DMS53 (cell line): Measurements from ENCODE around the gene ACVRL1.
A peak's percentile ranks its signal among the peaks of the same experiment; 100 is the strongest.

Source experiments
- DNase-seq: peaks from one replicate; lab custom pipeline; 2025; lab: John Stamatoyannopoulos, UW

ACVRL1 gene

DNA sequence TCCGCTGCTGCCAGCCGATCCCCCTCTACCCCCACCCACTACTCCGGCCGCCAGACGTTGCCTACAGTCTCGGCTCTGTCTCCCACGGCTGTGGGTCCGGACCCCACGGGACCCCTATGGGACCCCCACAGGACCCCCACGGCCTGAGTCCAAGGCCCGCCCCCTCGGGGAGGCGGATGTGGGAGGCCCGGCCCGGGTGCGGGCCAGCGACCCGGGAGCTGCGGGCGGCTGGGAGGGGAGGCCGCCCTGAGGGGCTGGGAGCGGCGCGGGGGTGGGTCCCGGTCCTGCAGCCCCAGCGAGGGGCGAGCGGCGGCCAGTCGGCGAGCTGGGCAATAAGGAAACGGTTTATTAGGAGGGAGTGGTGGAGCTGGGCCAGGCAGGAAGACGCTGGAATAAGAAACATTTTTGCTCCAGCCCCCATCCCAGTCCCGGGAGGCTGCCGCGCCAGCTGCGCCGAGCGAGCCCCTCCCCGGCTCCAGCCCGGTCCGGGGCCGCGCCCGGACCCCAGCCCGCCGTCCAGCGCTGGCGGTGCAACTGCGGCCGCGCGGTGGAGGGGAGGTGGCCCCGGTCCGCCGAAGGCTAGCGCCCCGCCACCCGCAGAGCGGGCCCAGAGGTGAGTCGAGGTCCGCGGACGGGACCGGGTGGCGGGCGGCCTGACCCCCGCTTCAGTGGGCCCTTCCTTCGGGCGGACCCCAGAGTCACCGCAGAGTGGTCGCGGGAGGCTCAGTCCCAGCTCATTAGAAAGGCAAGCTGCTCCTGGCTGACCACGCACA is at the start of gene ACVRL1:
Gene ACVRL1 (plus strand): TSS at position 422 of the 773 bp plus-strand sequence. CDS start 4,971 bp downstream, outside the sequence.
- DNase-seq = peak; percentile 34

DNA sequence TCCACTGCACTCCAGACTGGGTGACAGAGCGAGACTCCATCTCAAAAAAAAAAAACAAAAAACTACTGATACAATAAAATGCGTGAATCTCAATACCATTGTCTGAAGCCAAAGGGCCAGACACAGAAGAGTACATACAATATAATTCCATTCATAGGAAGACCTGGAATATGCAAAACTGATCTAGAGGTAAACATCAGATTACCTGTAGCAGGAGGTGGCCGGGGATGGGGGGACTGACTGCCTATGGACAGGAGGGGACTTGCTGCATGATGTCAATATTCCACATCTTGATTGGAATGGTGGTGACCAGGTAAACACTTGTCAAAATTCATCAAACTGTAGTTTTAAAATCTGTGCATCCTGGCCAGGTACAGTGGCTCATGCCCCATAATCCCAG is 46.3 kb upstream of the ACVRL1 start:
- no peak for DNase-seq

DNA sequence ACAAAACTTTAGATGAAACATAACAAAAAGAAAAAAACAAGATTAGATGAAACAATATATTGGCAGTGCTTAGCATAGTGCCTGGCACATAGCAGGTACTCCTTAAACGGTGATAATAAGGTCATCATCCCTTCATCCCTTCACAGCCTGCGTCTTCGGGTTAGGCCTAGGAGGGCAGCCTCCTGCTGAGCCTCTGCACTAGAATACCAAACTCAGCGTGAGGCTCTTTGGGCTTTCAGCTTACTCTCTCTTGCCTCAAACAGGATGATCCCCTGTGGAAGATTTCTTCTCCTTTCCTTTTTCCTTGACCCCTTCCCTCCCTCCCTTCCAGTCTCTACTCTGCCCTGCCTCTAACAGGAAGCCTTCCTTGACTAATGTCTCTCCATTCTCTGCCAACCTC is 44.4 kb upstream of the ACVRL1 start:
- peak; percentile 37 for DNase-seq

DNA sequence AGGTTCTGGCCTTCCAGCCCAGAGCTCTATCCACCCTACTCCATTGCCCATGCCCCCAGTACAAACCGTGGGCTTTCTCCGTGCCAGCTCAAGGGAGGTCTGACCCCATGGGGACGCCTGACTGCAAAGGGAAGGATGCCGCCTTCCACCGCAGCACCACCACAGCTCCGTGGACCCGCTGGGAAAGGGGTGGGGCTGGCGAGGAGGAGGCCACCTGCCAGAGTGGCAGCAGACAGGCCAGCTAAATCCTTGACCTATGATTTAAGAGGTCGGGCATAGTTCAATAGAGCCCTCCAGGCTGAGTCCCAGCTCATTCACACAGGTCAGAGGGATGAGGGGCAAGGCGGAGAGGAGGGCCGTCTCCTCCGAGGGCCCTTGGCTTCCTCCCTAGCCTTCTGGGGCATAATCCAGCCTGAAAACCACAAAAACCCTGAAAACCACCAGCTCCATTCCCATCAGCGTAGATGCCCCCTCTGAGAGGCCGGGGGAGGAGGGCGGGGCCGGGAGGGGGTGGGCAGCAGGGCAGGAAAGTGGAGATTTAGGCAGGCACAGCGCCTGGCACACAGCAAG is 43.9 kb upstream of the ACVRL1 start:
- DNase-seq = peak; percentile 53

DNA sequence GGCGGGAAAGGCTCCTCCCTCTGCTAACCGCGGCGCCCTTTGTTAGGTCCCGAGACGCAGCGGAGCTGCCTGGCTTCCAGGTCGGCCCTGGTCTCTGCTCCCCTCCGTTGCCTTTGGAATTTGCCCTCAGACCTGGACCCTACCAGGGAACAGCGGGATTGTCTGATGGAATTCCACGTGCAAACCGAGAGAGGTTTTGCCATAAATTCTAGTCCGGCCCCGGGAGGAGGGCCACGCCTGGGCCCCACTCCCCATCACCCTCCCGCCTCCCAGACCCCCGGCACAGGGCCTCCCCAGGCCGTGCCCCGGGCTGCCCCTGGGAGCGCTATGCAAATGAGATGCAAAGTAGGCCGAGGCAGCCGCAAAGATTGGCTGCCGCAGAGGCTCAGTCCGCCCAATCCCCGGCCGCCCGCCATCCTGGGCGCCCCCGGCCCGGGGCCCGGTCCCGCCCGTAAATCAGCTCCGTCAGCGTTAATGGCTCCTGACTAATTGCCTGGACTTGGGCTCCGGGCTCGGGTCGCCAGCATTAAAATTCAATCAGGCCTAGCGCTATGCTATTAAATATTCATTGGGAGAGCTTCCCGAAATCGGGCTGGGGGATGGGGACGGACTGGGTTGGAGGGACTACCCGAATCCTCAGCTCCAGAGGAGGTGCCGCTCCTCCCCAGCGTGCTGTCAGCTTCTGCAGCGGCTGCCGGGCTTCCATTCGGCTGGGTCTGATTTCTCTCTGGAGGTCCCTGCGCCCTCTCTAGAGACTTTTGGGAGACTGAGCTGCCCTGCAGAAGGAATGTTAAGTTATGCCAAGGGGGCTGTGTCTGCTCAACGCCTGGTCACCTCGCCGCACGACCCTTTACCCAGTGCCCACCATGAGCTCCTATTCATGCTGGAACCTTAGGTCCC is 43.1 kb upstream of the ACVRL1 start:
- peak; percentile 71 for DNase-seq

DNA sequence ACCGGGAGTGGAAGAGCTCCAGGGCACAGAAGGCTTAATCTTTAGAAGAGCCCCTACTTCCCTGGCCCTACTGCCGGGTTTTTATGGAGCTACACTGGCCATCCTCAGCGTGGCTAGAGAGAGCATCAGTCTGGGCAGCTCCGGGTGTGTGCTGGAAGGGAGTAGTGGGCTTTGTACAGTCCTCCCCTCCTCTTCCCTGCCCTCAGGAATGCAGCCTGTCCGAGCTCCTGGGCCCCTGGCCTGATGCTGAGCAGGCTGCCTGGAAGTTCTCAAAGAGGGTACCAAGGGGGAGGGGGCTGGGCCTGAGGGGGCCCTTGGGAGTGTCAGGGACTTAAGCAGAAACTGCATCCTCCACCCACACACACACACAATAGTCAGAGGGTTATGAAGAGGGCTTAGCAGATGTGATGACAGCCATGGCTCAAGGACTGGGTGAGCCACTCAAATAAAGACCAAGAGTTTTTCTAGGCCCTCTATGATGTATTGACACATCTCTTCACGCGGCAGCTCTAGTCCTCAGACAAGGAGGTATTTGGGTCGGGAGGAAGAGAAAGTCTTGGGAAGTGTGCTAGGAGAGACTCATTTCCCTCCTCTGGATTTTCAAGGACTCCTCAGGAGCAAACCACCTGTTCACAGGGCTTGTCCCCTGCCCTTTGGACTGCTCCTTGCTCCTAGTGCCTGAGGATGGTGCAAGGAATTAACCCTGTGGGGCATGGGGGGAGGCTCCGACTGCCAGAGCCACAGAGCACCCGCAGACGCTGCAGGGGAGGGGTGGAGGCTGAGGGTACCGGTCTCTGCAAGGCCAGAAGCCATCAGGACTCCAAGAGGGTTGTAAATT is 42.3 kb upstream of the ACVRL1 start:
- DNase-seq = peak; percentile 29

DNA sequence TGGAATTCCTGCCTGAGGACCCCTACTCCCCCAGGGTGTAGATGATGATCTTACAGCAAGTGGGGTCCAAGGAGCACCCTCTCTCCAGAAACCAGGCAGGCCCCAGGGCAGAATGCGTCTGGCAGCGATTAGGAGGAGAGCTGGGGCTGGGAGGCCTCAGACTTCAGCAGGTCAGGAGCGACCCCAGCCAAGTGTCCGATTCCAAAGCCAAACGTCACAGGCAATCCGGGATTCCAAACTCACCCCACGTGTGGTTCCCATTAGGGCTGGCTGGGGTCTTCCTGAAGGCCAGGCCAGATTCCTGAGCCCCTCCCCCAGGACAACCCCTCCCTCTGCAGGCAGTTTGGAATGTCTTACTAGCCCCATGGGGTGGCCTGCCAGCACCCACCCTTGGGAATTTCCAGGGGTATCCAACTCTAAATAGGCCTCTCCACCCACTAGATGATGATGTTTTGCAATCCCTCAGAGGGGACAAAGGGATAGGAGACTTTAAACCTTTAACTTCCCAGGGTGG is 41.5 kb upstream of the ACVRL1 start:
- DNase-seq = no peak

DNA sequence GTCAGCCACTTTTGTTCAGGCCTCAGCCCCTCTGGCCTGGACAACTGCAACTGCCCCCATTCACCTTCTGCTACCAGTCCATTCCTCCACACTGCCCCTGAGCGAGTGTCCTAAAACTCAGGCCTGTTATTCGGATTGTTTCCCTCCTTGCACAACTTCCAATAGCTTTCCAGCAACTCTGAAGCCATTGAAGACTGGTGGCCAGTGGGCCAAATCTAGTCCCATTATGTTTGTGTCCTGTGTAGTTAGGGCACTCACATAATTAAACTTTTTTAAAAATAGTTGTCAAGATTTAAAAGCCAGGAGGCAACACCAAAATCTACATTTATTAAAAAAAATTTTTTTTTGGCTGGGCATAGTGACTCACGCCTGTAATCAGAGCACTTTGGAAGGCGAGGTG is 41.0 kb upstream of the ACVRL1 start:
- DNase-seq = no peak

DNA sequence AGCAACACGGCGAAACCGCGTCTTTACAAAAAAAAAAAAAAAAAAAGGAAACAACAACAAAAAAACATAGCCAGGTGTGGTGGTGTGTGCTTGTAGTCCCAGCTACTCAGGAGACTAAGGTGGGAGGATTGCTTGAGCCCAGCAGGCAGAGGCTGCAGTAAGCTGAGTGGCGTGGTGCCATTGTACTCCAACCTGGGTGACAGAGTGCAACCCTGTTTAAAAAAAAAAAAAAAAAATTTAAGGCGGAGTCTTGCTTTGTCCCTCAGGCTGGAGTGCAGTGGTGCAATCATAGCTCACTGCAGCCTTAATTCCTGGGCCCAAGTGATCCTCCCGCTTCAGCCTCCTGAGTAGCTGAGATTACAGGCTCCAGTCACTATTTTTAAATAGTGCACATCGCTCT is 40.5 kb upstream of the ACVRL1 start:
- peak; percentile 50 for DNase-seq

DNA sequence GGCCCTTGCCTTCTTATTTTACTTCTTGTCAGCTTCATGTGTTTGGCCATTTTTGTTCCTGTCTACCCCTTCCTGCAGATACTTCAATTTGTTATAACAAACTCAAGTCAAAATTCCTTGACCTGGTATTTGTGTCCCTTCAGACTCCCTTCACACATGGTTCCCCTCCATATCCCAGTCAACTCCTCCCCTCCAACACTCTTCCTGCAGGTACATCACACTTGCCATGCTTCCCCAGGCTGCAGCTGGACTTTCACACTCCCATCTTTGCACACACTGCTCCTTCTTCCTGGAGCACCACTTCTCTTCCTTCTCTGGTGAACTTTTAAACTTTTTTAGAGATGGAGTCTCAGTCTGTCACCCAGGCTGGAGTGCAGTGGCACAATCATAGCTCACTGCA is 39.9 kb upstream of the ACVRL1 start:
- DNase-seq = no peak

DNA sequence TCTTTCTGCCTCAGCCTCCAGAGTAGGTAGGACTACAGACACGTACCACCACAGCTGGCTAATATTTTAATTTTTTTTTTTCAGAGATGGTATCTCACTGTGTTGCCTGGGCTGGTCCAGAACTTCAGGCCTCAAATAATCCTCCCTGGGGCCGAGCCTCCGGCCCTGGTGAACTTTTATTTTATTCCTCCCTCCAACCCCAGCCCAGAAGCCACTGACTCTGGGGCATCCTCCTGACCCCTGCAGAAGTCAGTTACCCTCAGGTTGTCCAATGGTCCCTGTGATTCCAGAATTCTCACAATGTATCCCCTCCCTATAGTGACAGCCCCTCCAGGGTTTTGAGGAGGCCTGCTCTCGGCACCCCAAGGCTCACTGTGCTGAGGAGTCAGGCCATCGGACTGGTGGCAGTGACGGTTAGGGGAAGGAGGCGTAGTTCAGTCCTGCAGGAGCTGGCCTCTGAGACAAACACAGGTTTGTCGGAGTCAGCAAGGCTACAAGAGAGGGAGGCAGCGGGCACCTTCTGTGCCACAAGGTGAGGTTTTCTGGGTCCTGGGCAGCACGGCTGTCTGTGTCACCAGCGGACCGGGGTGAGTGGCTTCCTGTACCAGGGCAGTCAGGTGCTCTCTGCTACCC is 39.4 kb upstream of the ACVRL1 start:
- DNase-seq = no peak

DNA sequence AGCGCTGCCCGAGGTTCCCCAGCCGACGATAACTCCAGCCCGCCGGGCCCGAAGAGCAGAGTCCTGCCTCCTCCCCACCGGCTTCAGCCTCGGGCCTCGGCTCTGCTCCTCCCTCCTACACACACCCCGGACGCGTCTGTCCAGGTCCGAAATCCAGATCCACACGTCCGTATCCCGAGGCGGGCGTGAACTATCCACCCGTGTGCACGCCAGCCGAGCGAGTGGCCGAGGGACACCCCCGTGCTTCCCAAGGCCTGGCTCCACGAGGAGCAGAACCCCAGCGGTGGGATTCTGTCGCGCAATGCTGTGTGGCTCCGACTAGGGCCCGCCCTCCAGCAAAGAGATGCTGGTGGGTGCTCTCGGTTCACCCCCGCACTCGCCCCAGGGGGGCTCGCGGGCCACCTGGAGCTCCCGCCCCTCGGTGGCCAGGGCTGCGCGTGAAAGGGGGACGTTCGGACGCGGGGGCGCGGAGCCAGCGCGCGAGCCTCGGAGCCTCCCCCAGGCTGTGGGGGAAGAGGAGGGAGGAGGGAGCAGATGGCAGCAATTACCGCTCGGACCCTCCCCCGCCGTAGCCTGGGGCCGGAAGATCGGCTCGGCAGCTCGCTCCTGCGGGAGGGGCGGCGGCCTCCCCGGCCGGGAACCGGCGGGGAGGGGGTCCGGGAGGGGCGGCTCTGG is 38.3 kb upstream of the ACVRL1 start:
- peak; percentile 60 for DNase-seq

DNA sequence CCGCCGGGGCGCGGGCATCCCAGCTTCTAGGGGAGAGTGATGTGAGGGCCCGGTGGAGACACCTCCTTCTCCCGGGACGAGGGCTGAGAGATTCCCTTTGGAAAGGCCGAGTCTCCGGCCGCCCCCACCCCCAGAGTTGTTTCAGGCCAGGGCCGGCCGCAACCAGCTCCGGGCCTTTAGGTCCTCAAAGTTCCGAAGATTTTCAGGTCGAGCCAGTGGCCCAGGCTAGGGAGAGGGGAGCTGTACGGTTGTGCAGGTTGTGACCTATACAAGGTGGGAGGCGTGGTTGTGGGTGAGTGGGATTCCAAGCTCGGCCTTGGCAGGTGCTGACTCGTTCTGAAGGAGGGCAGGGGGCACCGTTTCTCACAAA is 37.8 kb upstream of the ACVRL1 start:
- DNase-seq = peak; percentile 35

DNA sequence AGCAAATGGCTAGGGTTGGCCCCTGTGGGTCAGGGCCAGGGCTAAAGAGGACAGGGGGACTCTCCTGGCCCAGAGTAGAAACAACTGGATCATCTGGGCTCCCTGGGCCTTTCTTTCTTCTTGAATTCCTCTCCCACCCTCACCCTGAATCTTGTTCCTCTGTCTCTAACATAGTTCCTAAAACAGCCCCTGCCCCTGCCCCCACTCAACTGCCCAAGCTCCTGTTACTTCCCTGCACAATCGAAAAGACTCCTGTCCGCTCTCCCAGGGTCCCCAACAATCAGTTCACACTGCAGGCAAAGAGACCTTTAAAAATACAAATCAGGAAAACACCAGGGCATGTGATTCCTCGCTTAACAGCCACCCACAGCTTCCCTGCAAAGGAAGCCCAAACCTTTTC is 37.4 kb upstream of the ACVRL1 start:
- no peak for DNase-seq

DNA sequence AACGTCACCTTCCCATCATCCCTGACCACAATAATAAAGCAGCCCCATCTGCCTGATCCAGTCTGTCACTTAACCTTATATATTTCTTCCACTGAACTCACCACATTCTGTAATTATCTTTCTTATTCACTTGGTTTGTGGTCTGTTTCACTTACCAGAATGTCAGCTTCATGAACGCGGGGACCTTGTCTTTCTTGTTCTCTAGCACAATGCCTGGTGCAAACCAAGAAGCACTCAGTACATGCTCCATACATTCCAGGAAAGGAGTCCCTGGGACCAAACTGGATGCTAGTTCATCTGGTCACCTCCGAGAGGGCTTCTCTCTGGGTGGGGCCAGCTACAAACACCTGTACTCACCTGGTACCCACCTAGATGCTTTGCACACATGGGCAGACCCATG is 36.8 kb upstream of the ACVRL1 start:
- DNase-seq = no peak

DNA sequence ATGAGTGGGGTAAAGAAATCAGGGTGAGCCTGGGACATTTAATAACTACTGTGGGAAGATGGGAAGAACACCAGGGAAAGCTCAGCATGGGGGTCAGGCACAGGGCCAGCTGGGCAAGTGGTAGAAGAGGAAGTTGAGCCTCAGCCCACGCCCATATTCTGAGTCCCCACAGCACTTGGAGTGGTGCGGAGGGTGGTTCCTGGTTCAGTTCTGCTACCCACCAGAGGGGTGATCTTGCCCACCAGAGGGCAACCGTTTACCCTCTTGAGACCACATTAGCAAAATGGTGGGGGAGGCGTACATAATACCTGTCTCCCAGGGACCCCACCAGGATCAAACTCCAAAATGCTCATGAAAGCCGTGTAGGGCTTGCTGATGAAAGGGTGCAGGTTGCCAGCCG is 36.2 kb upstream of the ACVRL1 start:
- DNase-seq = no peak

DNA sequence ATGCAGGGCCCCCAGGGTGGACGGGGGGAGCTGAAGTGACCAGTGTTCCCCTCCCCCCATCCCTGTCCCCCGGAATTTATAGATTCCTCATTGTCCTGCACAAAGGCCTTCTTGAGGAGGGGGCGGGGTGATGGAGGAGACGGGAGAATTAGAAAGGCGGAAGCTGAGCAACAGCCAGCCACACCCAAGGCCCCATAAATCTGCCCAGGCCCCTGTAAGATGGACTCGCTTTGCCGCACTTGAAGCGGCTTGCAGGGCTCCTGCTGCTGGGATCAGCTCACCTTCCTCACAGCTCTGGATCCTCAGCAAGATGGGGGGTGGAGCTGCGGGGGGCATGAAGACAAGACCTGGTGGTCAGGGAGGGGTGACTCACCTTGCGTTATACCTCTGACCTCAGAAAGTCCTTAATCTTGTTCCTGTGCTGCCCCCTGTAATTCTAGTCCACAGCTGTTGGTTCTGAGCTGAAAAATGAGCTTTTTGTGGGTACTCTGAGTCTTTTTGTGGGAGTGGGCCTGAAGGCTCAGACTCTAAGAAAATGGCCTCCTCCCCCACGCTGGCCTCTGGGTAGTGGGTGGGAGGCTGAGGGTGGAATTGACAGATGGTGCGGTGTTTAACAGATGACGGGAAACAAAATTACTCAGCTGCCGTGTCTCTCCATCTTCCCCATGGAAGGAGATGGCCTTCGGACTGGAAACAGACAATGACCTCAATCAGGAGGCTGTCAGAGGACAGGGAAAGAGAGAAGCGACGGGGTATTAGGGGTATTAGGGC is 35.2 kb upstream of the ACVRL1 start:
- no peak for DNase-seq

DNA sequence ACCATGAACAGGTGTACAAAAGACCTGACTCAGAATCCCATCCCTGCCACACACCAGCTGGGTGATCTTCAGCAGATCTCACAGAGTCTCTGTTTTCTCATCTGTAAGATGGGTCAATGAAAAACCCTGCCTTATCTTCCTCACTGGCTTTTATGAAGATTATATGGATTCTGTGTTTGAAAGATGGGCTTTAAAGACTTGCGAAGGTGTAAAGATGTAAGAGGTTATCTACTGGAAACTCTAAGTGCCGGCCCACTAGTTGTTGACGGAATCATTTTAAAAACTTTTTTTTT is 34.7 kb upstream of the ACVRL1 start:
- DNase-seq = no peak

DNA sequence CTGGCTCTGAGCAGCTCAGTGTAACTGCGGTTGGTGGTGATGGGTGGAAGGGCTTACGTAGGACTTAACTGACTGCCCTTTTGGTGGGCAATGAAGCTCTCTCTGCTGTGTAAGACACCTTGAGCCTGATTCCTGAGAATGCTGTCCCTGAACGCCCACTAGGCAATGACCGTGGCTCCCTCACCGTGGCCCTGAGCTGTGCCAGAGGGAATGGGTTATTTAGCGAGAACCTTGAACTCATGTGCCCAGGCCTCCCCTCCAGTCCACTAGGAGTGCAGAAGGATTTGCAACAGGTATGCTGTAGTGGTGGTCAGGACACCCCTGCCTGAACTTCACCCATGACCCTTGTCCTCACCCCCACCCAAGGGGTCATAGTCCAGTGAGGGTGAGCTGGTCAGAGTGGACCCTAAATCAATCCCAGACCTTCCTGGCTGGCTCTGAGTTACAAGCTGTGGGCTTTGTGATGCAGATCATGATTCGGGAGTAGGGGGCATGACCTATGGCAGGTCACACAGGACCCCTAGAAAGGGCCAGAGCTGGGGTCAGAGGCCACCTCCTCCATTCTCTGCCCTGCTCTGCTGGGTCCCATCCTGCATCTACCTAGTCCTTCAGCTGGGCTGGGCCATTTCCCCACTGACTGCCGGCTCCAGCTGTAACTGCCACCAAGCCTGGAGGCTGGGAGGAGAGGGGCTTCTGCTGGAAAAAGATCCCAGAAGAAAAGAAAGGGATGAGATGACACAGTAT is 33.9 kb upstream of the ACVRL1 start:
- DNase-seq = no peak
